K562 (cell line): ENCODE data around the gene IBA57. TPM values are rescaled to one million over a fixed set of nuclear protein-coding genes. Genes with fewer than 3 reads are reported as not detected.

Experiments
- ATAC-seq: fragments of 200-7000 bp; cut with Tn5 transposase; 3 replicates; pipeline ENCODE4 v1.9.1; 2020; ENCODE audit warnings: moderate library complexity
- BruUV-seq: library from RNA; stranded (reverse); fragments of 400-500 nt; replicated peaks from 2 replicates; lab custom pipeline; 2021; lab: Mats Ljungman, UMichigan
- CTCF ChIA-PET: fragments of 300-600 bp; formaldehyde crosslinking; extraction: SDS; loops from one replicate; lab custom pipeline; 2021; ENCODE audit warnings: low intra/inter-chr PET ratio; lab: Yijun Ruan, JAX
- POLR2A ChIA-PET: fragments of 300-600, 350-650 bp; sonication (Branson Sonifier 250); formaldehyde crosslinking; extraction: SDS; loops from one replicate; lab custom pipeline; 2021; ENCODE audit warnings: antibody characterized with exemption, inconsistent platforms; lab: Yijun Ruan, JAX
- DNase-seq, 4 experiments: peaks; one replicate each; pipeline versions ENCODE4 v3.0.0 to v3.0.0-alpha.2; 2011 to 2018; ENCODE audit warnings: low spot score in 3 of 4, mixed read lengths in 3 of 4; ENCODE audit errors: extremely low read depth in 1 of 4
- FAIRE-seq: peaks from 2 replicates; lab custom pipeline; 2011; peaks lifted over from hg19 to GRCh38; lab: Jason Lieb, UNC
- H2AFZ ChIP-seq: 2 replicates; pipeline ENCODE4 v1.6.0; 2011; ENCODE audit warnings: low read depth, low read length, control low read depth, inconsistent platforms
- H3K27ac ChIP-seq: fragments of 200-600 bp; 3 replicates; pipeline ENCODE4 v1.8.0; 2011; ENCODE audit warnings: low read depth, mild to moderate bottlenecking, control low read depth, inconsistent platforms, low read length, moderate library complexity, mixed read lengths; ENCODE audit errors: extremely low read depth
- H3K27me3 ChIP-seq, 2 experiments: fragments of 300-600 bp in 1 of 2; 2 replicates in 1 of 2; 3 replicates in 1 of 2; pipeline versions ENCODE4 v1.6.0 to v1.8.0; 2011; ENCODE audit warnings: inconsistent platforms in 2 of 2, low read length in 2 of 2, mild to moderate bottlenecking in 1 of 2, mixed read lengths in 1 of 2, moderate library complexity in 1 of 2; ENCODE audit not compliant: control insufficient read depth in 2 of 2, insufficient read depth in 2 of 2
- H3K36me3 ChIP-seq: fragments of 300-600 bp; 3 replicates; pipeline ENCODE4 v1.8.0; 2011; ENCODE audit warnings: mild to moderate bottlenecking, low read length, inconsistent platforms; ENCODE audit not compliant: control insufficient read depth, insufficient read depth
- H3K4me1 ChIP-seq, 2 experiments: fragments of 200-600 bp in 1 of 2; replicated peaks in 1 of 2; 2 replicates in 1 of 2; 3 replicates in 1 of 2; pipeline versions ENCODE4 v1.5.1 to v1.8.0; 2011; ENCODE audit warnings: inconsistent platforms in 2 of 2, low read length in 2 of 2, mild to moderate bottlenecking in 1 of 2, mixed read lengths in 1 of 2, moderate library complexity in 1 of 2; ENCODE audit not compliant: control insufficient read depth in 2 of 2, insufficient read depth in 2 of 2
- H3K4me2 ChIP-seq: 2 replicates; pipeline ENCODE4 v1.6.1; 2011; ENCODE audit warnings: low read length, control low read depth, inconsistent platforms, mixed read lengths; ENCODE audit not compliant: insufficient read depth
- H3K4me3 ChIP-seq: fragments of 200-600 bp; sonication (generic), shearing (Covaris generic); 2 replicates; pipeline ENCODE4 v1.5.1; 2016; ENCODE audit warnings: control low read depth, inconsistent platforms
- H3K79me2 ChIP-seq: fragments of 200-600 bp; 3 replicates; pipeline ENCODE4 v1.8.0; 2011; ENCODE audit warnings: low read length, inconsistent platforms; ENCODE audit not compliant: control insufficient read depth, insufficient read depth
- H3K9ac ChIP-seq, 2 experiments: 2 replicates each; pipeline versions ENCODE4 v1.6.0 to v1.6.1; 2011; ENCODE audit warnings: low read depth in 2 of 2, low read length in 2 of 2, control low read depth in 1 of 2, inconsistent platforms in 1 of 2, mild to moderate bottlenecking in 1 of 2, mixed read lengths in 1 of 2; ENCODE audit not compliant: insufficient read depth in 1 of 2
- H3K9me1 ChIP-seq: one replicate; pipeline ENCODE4 v1.6.0; 2011; ENCODE audit warnings: inconsistent platforms, mild to moderate bottlenecking, low read length, moderate library complexity; ENCODE audit not compliant: control insufficient read depth, insufficient read depth
- H3K9me3 ChIP-seq: replicated peaks from 2 replicates; pipeline ENCODE4 v1.5.1; 2011; ENCODE audit warnings: low read depth, low read length, inconsistent platforms; ENCODE audit not compliant: control insufficient read depth, insufficient read depth
- H4K20me1 ChIP-seq: replicated peaks from 2 replicates; pipeline ENCODE4 v1.6.1; 2011; ENCODE audit warnings: low read length, inconsistent platforms, mixed read lengths; ENCODE audit not compliant: control insufficient read depth, insufficient read depth
- JUNB ChIP-seq: fragments of 450-650 bp; formaldehyde crosslinking; conservative IDR thresholded peaks from 2 replicates; pipeline ENCODE4 v1.4.0; 2020; ENCODE audit warnings: mild to moderate bottlenecking
- ZBTB33 ChIP-seq: sonication (generic); formaldehyde crosslinking; IDR thresholded peaks from 2 replicates; pipeline ENCODE4 v1.8.1; 2023; ENCODE audit warnings: mild to moderate bottlenecking, missing genetic modification reagents
- WGBS: fragments of 100-300 bp; shearing (Covaris generic); methylation state at CpG from one replicate; pipeline ENCODE4 v1.1.6; 2016; ENCODE audit warnings: low coverage, mixed read lengths; ENCODE audit not compliant: insufficient coverage; ENCODE audit errors: missing lambda C conversion rate; 5-methylcytosine and 5-hydroxymethylcytosine counted together
- in situ Hi-C: fragments of 300-500 bp; cut with MboI; formaldehyde crosslinking; loops from 4 replicates; pipeline ENCODE4 v1.15.0; 2018; ENCODE audit warnings: inconsistent platforms, mixed read lengths
- intact Hi-C: fragments of 100-400 bp; cut with micrococcal nuclease; formaldehyde crosslinking; loops from 2 replicates; pipeline ENCODE4 v1.14.2; 2022
- polyA plus RNA-seq, 8 experiments: library from polyadenylated mRNA; depleted of rRNA in 4 of 8; stranded (reverse) in 5 of 8; unstranded in 3 of 8; fragments of >200 nt; fragmentation: Nextera tagmentation in 2 of 8; fragmentation: Illumina TruSeq in 1 of 8; extraction: Ambion mirVana in 2 of 8; extraction: Trizol in 1 of 8; gene quantifications; 2 replicates each; pipeline versions ENCODE4 v1.2.1 to v1.2.3, GENCODE V29; 2011 to 2014; ENCODE audit warnings: inconsistent platforms in 1 of 8, missing spikeins in 1 of 8
- total RNA-seq, 7 experiments: library from RNA; depleted of rRNA in 6 of 7; stranded (reverse); fragments of >200 nt in 6 of 7; fragmentation: Illumina TruSeq in 2 of 7; extraction: Trizol in 2 of 7; gene quantifications; 2 replicates each; pipeline versions ENCODE4 v1.2.1 to v1.2.3, GENCODE V29; 2011 to 2021; ENCODE audit warnings: low replicate concordance in 1 of 7

Gene IBA57
- total and polyA plus RNA-seq, 9 of the 15 experiments (the other 6 are each of a cell fraction or from before 2014, with no cell fraction given) = 0.77 to 15.5 (median 2.7) TPM

GRCh38 chr1:228214921-228215662 lies 49.5 kb downstream of the IBA57 start:
- peak; percentile 49; the same call in 1 of the 2 replicates for TF ChIP-seq ZBTB33 (CRISPR knock-in tag)
- no peak for TF ChIP-seq JUNB
- DNase-seq (no peak), FAIRE-seq (no peak), ATAC-seq (no peak)
- no peak overlapping the region for H2AFZ ChIP-seq
- H4K20me1 ChIP-seq = 0 out of 2 replicates have a peak, but pooled peaks cover 2% of the 10 kb centered on the region
- peak overlapping the region in 1 of 2 experiments; percentile 43; a peak in 2 of 4 replicates for H3K9ac ChIP-seq
- H3K36me3 ChIP-seq = no peaks in the 10 kb centered on the region
- no peak overlapping the region for H3K27ac ChIP-seq
- H3K4me1 ChIP-seq = peaks cover 0 to 61% of the 10 kb centered on the region in 2 experiments; a peak in 3 of 5 replicates
- H3K79me2 ChIP-seq = no peaks in the 10 kb centered on the region
- CTCF ChIA-PET = no interaction called here
- intact Hi-C loops = loop anchor here (5.0 kb wide), 1 partner anchor 302 kb away; no protein-coding TSS in a partner anchor
- no peak overlapping the region for H3K4me2 ChIP-seq
- no peak overlapping the region for H3K4me3 ChIP-seq
- peaks cover 3% of the 10 kb centered on the region; the same call in 1 of the 2 replicates for H3K9me3 ChIP-seq
- H3K9me1 ChIP-seq = no peaks in the 10 kb centered on the region
- H3K27me3 ChIP-seq = peaks cover under 1 to 3% of the 10 kb centered on the region in 2 experiments; a peak in 2 of 5 replicates
- in situ Hi-C loops = no loop called here
- BruUV-seq = no TSS peak
- WGBS = 58% methylated on average over 21 of the region's 23 CpGs
- POLR2A ChIA-PET = interaction anchor here (0.5 to 2.8 kb wide), 10 partner anchors 9 to 408 kb away, joined by 3 to 13 read pairs (median 3); no protein-coding TSS in a partner anchor
